H1 (cell line): ENCODE results near the gene ERAS.

ENCODE experiments used
- BCL11A ChIP-seq, 2 experiments: IDR thresholded peaks; one replicate each; pipeline ENCODE4 v1.6.1; 2011; ENCODE audit warnings: low read depth in 2 of 2, low read length in 2 of 2, mild to moderate bottlenecking in 2 of 2
- CBX8 ChIP-seq: fragments of 300-800, 300-1000 bp; sonication (generic); IDR thresholded peaks from 2 replicates; pipeline ENCODE4 v1.7.1; 2016; ENCODE audit warnings: low read depth, low read length, borderline replicate concordance
- CHD1 ChIP-seq: IDR thresholded peaks from 2 replicates; pipeline ENCODE4 v1.6.1; 2012; ENCODE audit warnings: low read depth, low read length, improper control_type of control experiment
- CTCF ChIP-seq, 3 experiments: IDR thresholded peaks; 1 replicate in 2 of 3; 2 replicates in 1 of 3; pipeline versions ENCODE4 v1.5.1 to v1.6.1; 2011; ENCODE audit warnings: low read length in 3 of 3, mild to moderate bottlenecking in 3 of 3, inconsistent platforms in 2 of 3, low read depth in 1 of 3, moderate library complexity in 1 of 3; ENCODE audit not compliant: insufficient read depth in 1 of 3; ENCODE audit errors: control extremely low read depth in 1 of 3
- EP300 ChIP-seq, 2 experiments: IDR thresholded peaks; 1 replicate in 1 of 2; 2 replicates in 1 of 2; pipeline ENCODE4 v1.6.1; 2011 to 2012; ENCODE audit warnings: low read depth in 2 of 2, low read length in 2 of 2, mild to moderate bottlenecking in 2 of 2, borderline replicate concordance in 1 of 2, inconsistent platforms in 1 of 2, moderate library complexity in 1 of 2
- EZH2 ChIP-seq: fragments of 200-600 bp; sonication (generic); IDR thresholded peaks from 2 replicates; pipeline ENCODE4 v1.7.1; 2012; ENCODE audit warnings: low read depth, mild to moderate bottlenecking, moderate library complexity, low read length, inconsistent platforms; ENCODE audit not compliant: severe bottlenecking
- GABPA ChIP-seq: IDR thresholded peaks from 2 replicates; pipeline ENCODE4 v1.6.1; 2011; ENCODE audit warnings: mild to moderate bottlenecking, low read length, moderate library complexity, borderline replicate concordance; ENCODE audit not compliant: insufficient read depth
- MAX ChIP-seq: IDR thresholded peaks from 2 replicates; pipeline ENCODE4 v1.6.1; 2012; ENCODE audit warnings: inconsistent platforms
- POLR2A ChIP-seq, 2 experiments: IDR thresholded peaks; 1 replicate in 1 of 2; 2 replicates in 1 of 2; pipeline ENCODE4 v1.6.1; 2011; ENCODE audit warnings: low read depth in 2 of 2, low read length in 2 of 2, mild to moderate bottlenecking in 2 of 2; ENCODE audit errors: control extremely low read depth in 1 of 2
- RFX5 ChIP-seq: IDR thresholded peaks from 2 replicates; pipeline ENCODE4 v1.6.1; 2011; ENCODE audit warnings: low read depth, low read length, improper control_type of control experiment, borderline replicate concordance
- RXRA ChIP-seq: IDR thresholded peaks from 2 replicates; pipeline ENCODE4 v1.6.1; 2011; ENCODE audit warnings: low read depth, mild to moderate bottlenecking, low read length, moderate library complexity; ENCODE audit not compliant: insufficient read depth
- SRF ChIP-seq: IDR thresholded peaks from 2 replicates; pipeline ENCODE4 v1.6.1; 2011; ENCODE audit warnings: mild to moderate bottlenecking, low read depth, low read length, moderate library complexity
- TEAD4 ChIP-seq: IDR thresholded peaks from 2 replicates; pipeline ENCODE4 v1.6.1; 2012; ENCODE audit warnings: low read depth, low read length, inconsistent platforms, mixed read lengths

GRCh38 chrX:48794340-48794910 lies 31.9 kb upstream of the ERAS start:
- TF ChIP-seq CTCF (IDR thresholded peaks at IDR 0.05; ENCODE audit: control extremely low read depth in 1 of 3, insufficient read depth in 1 of 3, low read depth in 1 of 3, low read length in 3 of 3) (no peak), CHD1 (no peak), EP300 (IDR thresholded peaks at IDR 0.05; ENCODE audit: borderline replicate concordance in 1 of 2, low read depth in 2 of 2, low read length in 2 of 2) (no peak), BCL11A (IDR thresholded peaks at IDR 0.05; ENCODE audit: low read depth in 2 of 2, low read length in 2 of 2) (no peak), CBX8 (no peak), SRF (no peak), EZH2 (no peak), RFX5 (no peak), TEAD4 (no peak), MAX (no peak), RXRA (no peak), POLR2A (IDR thresholded peaks at IDR 0.05; ENCODE audit: control extremely low read depth in 1 of 2, low read depth in 2 of 2, low read length in 2 of 2) (no peak), GABPA (no peak)
